ENCODE results near the gene BTBD8. TPM values are rescaled to one million over a fixed set of nuclear protein-coding genes. Genes with fewer than 3 reads are reported as not detected.

BTBD8 gene
- total and polyA plus RNA-seq, 7 donors: 0.99 to 8.3 (median 4.9) TPM

DNA sequence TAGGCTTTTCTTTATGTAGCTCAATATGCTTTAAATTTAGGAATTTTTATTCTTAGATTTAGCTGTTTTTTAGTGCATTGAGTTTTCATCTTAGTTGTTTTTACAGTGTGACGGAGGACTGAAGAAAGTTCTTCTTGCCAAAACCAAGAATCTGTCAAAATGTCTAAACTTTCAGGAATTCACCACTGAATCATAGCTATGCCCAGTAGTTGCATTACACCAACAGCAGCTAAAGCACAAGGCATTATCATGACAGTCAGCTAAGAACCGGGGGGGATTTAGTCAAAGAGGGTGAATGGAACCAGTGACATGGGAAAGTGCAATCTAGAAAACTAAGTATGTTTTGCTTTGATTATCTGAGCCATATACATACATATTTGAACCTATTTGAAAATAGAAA lies 131.0 kb downstream of the BTBD8 start:
- no peak overlapping the region for H3K27ac ChIP-seq
- H3K27me3 ChIP-seq: no peaks in the 10 kb centered on the region
- H3K36me3 ChIP-seq: no peaks in the 10 kb centered on the region
- 88 to 90% methylated on average over 2 of the region's 2 CpGs for WGBS, 2 donors
- H3K4me3 ChIP-seq: no peak overlapping the region
- no peak for TF ChIP-seq EP300 (IDR thresholded peaks at IDR 0.05)
- H3K9me3 ChIP-seq: peaks cover 0 to 8% (median 0%) of the 10 kb centered on the region in 4 donors
- intact Hi-C loops (cut with DNase I): no loop called here
- DNase-seq: no peak
- no peaks in the 10 kb centered on the region for H3K4me1 ChIP-seq

DNA sequence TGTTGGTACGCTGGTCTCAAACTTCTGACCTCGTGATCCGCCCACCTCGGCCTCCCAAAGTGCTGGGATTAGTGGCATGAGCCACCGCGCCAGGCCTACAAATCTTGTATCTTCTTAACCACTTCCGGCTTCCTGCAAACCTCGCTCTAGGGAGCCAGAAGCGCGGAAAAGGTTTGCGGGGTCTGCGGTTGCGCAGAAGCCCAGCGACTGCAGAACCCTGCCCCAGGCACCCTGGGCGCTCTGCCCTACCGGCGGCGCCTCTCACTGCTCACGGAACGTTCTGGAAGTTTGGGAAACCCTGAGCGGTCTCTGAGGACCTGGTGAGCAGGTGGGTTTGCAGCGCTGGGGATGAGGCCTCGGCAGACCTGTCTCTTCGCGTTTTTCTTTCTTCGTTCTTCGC lies 137.6 kb downstream of the BTBD8 start, which contains the start of gene C1orf146:
Gene C1orf146, plus strand, starts transcription at position 195 of the 400 bp plus-strand sequence. CDS start 13,506 bp downstream, outside the sequence.
- no peak within 1 kb of the TSS for H3K27ac ChIP-seq
- no peaks in the 10 kb centered on the region for H3K4me1 ChIP-seq
- DNase-seq: no peak
- H3K9me3 ChIP-seq: no peaks in the 10 kb centered on the region
- no peak for TF ChIP-seq POLR2A (IDR thresholded peaks at IDR 0.05)
- no peak for TF ChIP-seq CTCF (IDR thresholded peaks at IDR 0.05)
- TF ChIP-seq EP300 (IDR thresholded peaks at IDR 0.05): no peak
- TF ChIP-seq POLR2AphosphoS5 (IDR thresholded peaks at IDR 0.05): no peak
- no peak within 1 kb of the TSS for H3K4me3 ChIP-seq
- WGBS, 2 donors: 96% methylated on average over 27 of the region's 27 CpGs
- intact Hi-C loops (cut with DNase I): no loop called here
- H3K36me3 ChIP-seq: no peaks in the 10 kb centered on the region
- no peaks in the 10 kb centered on the region for H3K27me3 ChIP-seq

GRCh38 chr1:92218559-92218958 lies 138.4 kb downstream of the BTBD8 start:
- no peaks in the 10 kb centered on the region for H3K9me3 ChIP-seq
- intact Hi-C loops (cut with DNase I): no loop called here
- no peaks in the 10 kb centered on the region for H3K4me1 ChIP-seq
- no peaks in the 10 kb centered on the region for H3K27me3 ChIP-seq
- H3K4me3 ChIP-seq: no peak overlapping the region
- H3K36me3 ChIP-seq: no peaks in the 10 kb centered on the region
- DNase-seq: no peak
- TF ChIP-seq POLR2A (IDR thresholded peaks at IDR 0.05): no peak
- no peak for TF ChIP-seq CTCF (IDR thresholded peaks at IDR 0.05)
- TF ChIP-seq EP300 (IDR thresholded peaks at IDR 0.05): no peak
- WGBS, 2 donors: 83 to 84% methylated on average over 14 of the region's 14 CpGs
- H3K27ac ChIP-seq: no peak overlapping the region

DNA sequence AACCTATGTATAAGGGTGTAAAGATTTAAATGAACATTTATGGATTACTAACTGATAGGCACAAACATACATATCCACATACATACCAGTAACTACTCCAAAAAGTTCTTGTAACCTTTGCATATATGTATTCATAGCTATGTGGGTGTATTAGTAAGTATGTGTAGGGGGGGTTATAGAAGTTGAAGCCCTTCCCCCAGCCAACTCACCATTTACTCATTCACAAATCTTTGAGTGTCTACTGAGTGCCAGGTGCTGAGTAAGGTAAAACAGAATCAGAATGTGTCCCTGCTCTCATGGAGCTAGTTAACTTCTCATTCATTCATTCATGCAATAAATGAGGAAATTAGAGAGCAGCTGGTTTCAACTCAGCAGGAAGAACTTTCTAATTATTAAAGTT lies 138.9 kb downstream of the BTBD8 start:
- H3K9me3 ChIP-seq: no peaks in the 10 kb centered on the region
- TF ChIP-seq CTCF (IDR thresholded peaks at IDR 0.05) (no peak), EP300 (IDR thresholded peaks at IDR 0.05) (no peak), POLR2A (IDR thresholded peaks at IDR 0.05) (no peak), POLR2AphosphoS5 (IDR thresholded peaks at IDR 0.05) (no peak)

GRCh38 chr1:92228401-92228800 lies 148.3 kb downstream of the BTBD8 start:
- no peaks in the 10 kb centered on the region for H3K27me3 ChIP-seq
- no peak overlapping the region for H3K4me3 ChIP-seq
- H3K27ac ChIP-seq: no peak overlapping the region
- 78 to 86% methylated on average over 3 of the region's 3 CpGs for WGBS, 2 donors
- no peaks in the 10 kb centered on the region for H3K36me3 ChIP-seq
- TF ChIP-seq POLR2AphosphoS5 (IDR thresholded peaks at IDR 0.05) (no peak), EP300 (IDR thresholded peaks at IDR 0.05) (no peak), POLR2A (IDR thresholded peaks at IDR 0.05) (no peak), CTCF (IDR thresholded peaks at IDR 0.05) (no peak)
- no peak for DNase-seq
- H3K9me3 ChIP-seq: no peaks in the 10 kb centered on the region
- peaks cover 0 to 5% (median 0%) of the 10 kb centered on the region in 4 donors for H3K4me1 ChIP-seq
- intact Hi-C loops (cut with DNase I): no loop called here

More for the DNA sequence above, 138.9 kb downstream of the BTBD8 start:
- no peaks in the 10 kb centered on the region for H3K27me3 ChIP-seq
- no peak overlapping the region for H3K27ac ChIP-seq
- intact Hi-C loops (cut with DNase I): no loop called here
- no peaks in the 10 kb centered on the region for H3K36me3 ChIP-seq
- DNase-seq: no peak
- H3K4me3 ChIP-seq: no peak overlapping the region
- H3K4me1 ChIP-seq: no peaks in the 10 kb centered on the region

Data from sigmoid colon (tissue), 7 donors.